Stimulated activated CD4-positive, alpha-beta T cell treated with anti-CD3 and anti-CD28 coated beads, Interleukin-2, amount 100 ng/mL, for 48 hours (primary cell): ENCODE results near the gene ARHGEF4.

Source experiments
- DNase-seq, 2 donors: peaks; one replicate each; pipeline ENCODE4 v3.0.0-alpha.2; 2020

The ARHGEF4 gene

DNA sequence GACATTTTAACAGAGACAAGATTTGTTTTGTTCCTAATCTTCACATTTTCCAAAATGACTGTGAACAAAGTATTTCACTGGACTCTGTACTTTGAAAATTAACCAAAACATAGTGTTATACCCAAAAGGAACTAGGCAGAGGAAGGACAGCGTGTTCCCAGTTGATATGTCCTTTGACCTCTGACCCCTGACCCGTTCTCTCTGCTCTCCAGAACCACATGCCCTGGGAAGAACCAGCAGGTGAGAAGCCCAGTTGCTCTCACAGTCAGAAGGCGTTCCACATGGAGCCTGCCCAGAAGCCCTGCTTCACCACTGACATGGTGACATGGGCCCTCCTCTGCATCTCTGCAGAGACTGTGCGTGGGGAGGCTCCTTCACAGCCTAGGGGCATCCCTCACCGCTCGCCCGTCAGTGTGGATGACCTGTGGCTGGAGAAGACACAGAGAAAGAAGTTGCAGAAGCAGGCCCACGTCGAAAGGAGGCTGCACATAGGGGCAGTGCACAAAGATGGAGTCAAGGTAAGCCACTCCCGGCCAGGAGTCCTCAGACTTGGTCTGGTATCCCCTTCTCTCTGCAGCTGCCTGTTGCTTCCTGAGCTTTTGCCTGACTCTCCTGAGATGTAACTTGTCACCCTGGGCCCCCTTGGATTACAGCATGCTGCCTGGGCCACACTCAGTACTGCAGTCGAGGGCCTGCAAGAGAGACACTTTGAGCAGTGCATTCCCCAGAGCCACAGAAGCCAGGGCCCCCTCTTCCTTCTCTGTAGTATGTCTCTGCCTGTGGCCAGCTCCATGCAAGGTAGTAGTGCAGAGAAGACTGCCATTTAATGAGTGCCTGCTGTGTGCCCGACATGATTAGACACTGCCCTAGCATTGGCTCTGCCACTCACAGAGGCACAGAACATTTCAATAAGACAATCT, 94.3 kb downstream of the ARHGEF4 start:
- no peak for DNase-seq

DNA sequence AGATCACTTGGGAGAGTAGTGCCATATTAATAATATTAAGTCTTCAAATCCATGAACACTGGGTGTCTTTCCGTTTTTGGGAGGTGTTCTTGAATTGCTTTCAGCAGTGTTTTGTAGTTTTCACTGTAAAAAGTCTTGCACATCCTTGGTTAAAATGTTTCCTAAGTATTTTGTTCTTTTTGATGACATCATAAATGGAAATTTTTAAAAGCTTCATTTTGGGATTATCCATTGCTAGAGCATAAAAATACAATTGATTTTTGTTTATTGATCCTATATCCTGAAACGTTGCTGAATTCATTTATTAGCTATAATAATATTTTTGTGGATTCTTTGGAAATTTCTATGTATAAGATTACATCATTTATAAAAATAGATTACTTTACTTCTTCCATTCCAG, 96.8 kb downstream of the ARHGEF4 start:
- DNase-seq = no peak

DNA sequence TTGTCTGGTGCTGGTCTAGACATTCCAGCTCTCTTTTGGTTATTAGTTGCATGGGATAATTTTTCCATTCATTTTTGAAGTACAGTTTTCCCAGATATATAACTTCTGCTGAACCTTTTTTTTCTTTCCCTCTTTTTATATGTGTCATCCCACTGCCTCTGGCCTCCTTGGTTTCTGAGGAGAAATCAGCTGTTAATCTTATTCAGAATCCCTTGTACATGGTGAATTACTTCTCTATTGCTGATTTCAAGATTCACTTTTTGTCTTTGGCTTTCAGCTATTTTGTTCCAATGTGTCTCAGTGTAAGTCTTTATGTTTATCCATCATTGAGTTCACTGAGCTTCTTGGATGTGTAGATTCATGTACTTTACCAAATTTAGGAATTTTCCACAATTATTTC, 99.7 kb downstream of the ARHGEF4 start:
- DNase-seq = no peak

DNA sequence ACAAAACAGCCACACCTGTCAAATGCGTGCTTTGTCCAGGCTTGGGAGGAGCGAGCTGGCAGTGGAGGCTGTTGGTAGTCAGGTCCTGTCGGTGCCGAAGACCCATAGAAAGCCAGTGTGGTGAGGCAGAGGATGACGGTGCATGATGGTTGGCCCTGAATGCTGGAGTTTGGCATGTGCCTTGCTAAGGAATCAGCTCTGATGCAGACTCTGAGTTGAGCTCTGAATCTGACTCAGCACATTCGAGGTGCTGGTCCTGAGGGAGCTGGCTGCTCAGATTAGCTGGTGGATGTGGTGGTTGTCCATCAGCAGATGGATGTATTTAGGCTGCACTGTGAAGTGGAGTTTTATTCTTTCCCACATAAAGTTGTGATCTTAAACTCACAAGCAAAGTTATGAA, 111.3 kb downstream of the ARHGEF4 start:
- DNase-seq = no peak

DNA sequence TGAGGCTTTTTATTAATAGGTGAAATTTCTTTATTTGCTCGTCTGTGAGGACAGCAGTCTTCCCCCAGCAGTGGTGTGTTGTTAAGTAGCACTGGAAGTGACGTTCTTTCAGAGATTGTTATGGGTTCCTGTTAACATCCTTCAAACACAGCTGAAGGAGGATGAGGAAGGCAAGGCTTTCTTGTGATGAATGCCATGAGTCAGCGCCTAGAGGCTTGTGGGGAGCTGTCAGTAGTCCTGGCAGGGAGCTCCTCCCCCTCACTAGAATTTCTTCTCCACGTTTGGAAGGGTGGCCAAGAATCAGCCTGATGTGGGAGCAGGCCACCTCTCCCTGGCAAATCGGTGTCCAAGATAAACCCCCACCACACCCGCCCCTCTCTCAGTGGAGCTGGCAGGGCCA, 113.2 kb downstream of the ARHGEF4 start:
- no peak for DNase-seq

DNA sequence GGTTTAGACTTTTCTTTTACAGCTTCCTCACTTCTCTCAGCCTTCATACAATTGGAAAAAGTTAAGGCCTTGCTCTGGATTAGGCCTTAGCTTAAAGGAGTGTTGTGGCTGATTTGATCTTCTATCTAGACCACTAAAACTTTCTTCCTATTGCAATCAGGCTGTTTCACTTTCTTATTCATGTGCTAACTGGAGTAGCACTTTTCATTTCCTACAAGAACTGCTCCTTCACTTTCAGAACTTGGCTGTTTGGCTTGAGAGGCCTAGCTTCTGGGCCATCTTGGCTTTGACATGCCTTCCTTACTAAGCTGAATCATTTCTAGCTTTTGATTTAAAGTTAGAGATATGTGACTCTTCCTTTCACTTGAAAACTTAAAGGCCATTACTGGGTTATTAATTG, 114.3 kb downstream of the ARHGEF4 start:
- DNase-seq = no peak

DNA sequence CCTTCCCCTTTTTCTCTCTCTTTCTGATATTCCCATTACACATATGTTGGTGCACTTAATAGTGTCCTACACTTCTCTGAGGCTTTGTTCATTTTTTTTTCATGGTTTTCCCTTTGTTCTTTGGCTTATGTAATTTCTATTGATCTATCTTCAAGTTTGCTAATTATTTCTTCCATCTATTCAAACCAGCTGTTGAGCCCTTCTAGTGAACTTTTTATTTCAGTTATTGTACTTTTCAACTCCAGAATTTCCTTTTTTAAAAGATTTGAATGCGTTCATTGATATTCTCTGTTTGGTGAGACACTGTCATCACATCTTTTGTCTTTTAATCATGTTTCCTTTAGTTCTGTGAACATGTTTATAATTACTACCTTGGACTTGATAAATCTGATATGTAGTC, 118.2 kb downstream of the ARHGEF4 start:
- no peak for DNase-seq

DNA sequence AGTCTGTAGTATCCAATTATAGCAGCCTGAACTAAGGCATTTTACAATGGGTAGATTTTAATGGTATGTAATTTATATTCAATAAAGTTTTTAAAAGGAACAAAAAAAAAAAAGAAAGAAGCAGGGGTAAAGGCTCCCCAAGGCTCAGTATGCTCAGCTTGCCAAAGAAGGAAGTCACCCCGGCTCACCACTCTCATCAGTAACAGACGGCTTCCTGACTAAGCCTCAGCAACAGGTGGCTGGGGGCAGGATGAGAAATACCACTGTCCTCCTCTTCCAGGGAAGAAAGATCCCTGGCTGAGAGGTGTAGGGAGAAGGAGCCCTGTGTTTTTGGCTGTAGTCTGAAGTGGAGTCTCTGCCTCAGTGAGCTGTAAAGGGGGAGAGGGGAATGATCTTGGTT, 121.2 kb downstream of the ARHGEF4 start:
- DNase-seq = no peak

DNA sequence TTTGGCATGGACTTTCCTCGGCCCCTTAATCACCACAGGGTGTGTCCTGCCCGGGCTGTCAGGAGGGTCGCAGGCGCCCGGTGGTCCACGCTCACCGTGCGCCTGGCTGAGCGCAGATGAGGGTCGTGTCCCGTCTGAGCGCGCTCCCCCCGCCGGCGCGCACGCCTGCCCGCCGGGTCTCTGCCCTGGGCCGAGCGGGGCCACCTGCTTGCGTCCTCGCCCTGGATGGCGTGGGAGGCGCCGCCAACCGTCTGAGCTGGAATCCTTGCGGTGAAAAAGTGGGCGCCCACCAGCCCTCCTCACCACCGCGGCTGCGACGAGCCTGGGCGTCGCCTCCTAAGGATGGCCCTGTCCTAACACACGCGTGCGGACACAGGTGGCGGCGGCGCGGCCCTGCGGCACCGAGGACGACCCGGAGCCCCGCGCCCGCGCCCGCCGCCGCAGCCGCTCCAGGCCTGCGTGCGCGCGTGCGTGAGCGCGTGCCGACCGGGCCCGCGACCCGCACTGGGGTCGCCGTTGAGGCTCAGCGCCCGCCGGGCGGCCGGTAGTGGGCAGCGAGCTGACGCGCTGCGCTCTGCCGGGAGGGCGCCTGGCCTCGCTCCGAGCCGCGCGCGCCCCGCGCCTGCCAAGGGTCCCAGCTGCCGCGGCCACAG, 126.6 kb downstream of the ARHGEF4 start:
- DNase-seq = no peak

DNA sequence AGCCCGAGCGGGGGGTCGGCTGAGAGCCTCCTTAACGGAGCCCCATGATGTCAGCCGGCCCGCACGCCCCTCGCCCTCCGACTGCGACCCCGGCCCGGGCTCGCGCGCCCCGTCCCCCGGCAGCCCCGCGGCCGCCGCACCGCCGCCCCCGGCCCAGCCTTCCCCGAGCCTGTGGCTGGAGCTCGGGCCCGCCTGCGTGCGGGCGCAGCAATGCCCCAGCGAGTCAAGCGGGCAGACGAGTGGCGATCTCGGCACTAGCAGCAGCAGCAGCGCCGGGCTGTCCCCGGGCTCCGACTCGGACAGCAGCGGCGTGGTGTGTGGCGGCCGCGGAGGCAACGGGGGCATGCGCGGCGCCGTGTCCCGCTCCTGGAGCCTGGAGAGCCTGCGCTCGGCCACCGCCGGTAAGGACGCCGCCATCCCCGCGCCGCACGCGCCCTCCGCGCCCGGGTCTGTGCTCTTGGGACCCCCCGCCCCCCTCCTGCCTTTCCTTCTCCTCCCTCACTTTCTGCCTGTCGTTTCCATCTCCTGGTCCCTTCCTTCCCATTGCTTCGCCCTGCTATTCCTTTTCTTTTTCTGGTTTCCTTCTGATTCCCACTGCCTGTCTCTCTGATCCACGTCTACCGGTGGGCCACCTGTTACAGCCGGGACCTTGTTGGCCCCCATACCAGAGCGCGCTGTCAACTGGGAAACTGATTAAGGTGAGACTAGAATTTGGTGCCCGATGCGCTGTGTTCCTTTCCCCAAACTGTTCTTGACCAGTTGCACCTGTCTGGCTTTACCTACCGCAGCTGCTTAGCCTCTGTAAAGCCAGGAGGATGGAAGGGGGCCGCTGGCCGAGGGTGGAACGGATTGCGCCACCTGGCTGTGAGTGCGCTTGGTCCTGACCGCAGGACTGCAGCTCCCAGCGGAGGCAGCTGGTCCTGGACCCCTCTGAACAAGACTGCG, 127.4 kb downstream of the ARHGEF4 start:
- no peak for DNase-seq

DNA sequence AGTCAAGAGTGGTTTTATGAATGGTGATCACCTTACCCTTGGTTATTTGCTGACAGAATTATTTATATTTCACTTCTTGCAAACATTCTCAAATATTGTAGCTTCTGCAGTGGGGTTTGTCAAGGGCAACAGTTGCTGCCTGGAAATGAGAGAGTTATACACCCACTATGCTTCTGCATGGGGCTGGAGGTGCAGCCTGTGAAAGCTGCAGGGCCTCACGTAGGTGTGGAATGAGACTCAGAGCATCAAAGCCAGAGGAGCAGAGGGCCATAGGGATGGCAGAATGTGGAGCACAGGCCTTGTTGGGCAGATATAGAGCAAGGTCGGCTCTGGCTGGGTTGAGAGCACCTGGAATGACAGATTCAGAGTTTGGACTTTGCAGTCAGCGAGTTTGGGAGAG, 128.2 kb downstream of the ARHGEF4 start:
- no peak for DNase-seq

DNA sequence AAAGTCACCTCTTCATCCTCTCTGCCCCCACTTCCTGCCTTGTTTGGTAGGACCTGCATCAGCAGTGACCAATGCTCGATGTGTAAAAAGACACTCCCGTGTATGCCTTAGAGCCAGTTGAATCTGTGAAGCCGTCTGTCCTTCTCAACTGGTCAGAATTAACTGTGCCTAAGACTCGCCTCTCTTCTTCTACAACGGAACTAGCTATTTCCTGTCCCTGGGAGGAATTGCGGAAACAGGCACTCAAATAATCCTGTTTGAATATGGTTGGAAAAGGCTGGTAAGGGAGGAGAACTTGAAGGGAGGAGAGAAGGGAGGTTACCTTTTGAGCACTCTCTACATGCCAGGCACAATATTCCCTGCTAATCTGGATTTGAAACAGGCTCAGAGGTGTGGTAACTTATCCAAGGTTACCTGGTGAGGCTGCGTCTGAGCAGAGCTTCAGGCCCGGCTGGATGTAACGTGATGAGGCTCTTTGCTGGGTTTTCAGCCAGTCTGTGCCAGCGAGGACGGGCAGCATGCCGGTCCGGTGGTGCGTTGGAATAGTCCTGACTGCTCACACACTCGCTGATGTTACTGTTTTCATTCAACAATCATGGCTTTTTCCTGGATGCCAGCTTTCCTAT, 129.5 kb downstream of the ARHGEF4 start:
- no peak for DNase-seq

DNA sequence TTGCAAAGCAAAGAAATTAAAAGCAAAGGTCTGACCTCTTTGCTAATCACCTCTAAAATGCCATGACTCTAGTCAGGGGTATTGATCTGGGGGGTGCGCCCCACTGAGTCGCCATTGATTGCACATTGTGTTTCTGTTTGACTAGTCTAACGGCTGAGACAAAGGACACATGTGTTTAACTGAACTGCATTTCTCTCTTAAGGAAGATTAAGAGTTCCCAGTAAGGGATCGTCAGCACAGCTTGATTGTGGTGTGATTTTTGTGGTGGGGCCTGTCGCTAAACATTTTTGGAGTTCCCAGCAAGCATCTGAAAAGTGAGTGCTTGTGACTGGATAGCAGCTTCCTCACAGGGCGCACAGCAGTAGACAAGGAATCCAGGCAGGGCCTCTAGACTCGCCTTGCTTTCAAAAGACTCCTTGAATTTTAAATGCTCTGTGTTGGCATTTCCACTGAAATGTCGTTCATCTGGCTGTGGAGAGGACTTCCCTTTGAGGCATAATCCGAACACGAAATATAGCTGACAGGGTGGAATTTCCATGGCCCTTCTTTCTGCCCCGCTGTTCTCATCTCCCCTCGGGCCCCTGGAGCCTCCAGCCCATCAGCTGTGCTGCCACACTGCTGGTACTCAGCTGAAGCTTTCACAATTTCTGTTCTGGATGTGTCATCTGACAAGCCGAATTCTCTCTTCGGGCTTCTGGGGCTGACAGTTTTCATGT, 130.2 kb downstream of the ARHGEF4 start:
- no peak for DNase-seq

DNA sequence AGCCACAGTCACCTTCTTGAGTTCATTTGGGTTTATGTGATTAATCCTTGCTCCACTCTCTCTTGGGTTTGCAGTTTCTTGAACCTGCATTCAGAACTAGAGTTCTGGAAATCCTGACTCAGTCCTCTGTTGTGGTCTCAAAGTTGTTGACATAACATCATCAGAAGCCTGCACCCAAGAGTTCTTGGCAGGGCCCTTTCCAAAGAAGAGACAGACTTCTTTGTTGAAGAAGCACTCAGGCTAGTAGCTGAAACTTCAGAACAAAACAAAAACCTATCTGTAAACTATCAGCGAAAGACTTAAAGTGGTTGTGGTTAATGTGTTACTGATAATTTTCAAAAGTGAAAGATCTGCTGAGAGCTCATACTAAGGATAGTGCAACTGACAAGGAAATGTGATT, 135.7 kb downstream of the ARHGEF4 start:
- DNase-seq = no peak

DNA sequence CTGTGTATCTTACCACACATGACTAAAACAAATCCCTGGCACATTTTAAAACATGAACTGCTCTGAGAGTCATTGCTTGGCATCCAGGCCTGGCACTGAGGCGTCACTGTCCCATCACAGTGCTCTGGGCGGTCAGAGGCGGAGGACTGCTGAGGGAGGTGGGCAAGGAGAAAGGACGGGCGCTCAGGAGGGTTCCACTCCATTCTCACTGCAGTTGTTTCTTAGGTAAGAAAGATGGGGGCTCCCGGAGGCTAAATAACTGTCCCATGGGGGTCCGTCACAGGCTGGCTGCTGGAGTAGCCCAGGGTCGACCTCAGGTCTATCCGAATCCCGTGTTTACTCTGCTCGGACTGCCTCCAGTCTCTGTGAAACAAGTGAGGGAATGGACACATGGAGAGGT, 139.0 kb downstream of the ARHGEF4 start:
- no peak for DNase-seq

DNA sequence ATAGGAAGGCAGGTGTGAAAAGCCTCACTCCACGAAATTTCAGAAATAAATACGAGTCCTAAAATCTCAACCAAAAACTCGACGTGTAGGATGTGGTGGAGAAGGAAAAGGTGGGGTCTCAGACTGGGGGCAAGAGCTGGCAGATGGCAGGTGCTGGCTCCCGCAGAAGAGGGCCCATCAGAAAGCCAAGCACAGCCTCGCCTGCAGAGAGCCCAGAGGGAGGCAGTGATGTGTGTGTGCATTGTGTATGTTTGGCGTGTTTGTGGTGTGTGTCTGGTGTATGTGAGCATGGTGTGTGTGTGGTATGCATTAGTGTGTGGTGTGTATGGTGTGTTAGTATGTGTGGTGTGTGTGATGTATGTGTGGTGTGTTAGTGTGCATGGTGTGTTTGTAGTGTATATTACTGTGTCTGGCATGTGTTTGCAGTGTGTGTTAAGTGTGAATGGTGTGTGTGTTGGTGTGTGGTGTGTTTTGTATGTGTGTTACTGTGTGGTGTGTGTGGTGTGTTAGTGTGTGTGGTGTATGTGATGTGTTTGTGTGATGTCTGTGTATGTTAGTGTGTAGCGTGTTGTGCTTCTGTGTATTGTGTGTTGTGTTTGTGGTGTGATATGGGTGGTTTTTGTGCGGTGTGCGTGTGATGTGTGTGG, 140.0 kb downstream of the ARHGEF4 start:
- no peak for DNase-seq

DNA sequence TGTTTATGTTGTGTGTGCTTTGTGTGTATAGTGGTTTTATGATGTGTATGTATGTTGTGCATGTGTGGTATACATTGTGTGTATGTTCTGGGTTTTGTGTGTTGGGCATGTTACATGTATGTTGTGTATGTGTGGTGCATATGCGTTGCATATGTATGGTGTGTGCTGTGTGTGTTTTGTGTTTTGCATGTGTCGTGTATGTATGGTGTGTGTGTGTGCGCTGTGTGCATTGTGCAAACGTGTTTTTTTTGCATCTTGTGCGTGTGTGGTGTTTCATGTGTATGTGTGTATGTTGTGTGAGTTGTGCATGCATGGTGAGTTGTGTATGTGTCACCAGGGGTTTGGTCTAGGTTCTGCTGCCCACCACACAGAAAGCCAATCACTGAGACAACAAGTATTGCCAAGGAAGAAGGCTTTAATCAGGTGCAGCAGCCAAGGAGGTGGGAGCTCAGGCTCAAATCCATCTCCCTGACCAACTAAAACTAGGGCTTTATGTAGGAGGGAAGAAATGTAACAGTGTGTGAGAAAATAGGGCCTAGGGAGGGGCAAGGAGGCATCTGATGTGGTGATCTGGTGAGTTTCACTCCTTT, 140.8 kb downstream of the ARHGEF4 start:
- DNase-seq = no peak

DNA sequence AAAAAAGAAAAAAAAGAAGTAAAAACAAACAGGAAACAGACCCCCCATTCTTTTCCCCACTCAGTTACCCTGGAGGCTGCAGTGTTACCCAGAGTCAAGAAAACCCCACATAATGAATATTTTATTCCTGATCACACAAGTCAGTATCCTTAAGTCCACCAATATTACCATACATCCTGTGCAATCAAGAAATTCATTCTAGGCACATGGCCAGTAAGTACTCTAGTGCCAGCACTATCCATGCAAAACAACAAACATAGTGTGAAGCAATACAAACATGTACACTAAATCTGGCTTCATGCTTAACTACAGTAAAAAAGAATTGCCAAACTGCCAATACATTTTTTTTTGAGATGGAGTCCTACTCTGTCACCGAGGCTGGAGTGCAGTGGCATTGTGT, 145.0 kb downstream of the ARHGEF4 start:
- no peak for DNase-seq

DNA sequence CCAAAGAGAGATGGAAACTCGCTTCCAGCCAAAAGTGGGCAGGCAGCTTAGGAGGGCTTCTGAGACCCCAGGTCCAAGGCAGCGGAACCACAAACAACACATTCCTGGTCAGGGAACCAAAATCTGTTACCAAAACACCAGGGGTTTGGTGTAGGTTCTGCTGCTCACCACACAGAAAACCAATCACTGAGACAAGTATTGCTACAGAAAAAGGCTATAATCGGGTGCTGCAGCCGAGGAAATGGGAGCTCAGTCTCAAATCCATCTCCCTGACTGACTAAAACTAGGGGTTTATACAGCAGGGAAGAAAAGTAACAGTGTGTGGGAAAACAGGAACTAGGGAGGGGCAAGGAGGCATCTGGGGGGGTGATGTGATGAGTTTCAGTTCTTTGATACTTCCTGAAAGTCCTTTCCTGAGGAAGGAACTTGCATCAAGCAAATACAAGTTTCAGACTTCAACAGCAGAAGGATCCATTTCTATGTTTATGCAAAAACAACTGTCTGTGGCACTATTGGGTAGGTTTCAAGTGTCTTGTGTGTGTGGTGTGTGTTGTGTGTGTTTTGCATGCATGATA, 148.6 kb downstream of the ARHGEF4 start:
- no peak for DNase-seq

DNA sequence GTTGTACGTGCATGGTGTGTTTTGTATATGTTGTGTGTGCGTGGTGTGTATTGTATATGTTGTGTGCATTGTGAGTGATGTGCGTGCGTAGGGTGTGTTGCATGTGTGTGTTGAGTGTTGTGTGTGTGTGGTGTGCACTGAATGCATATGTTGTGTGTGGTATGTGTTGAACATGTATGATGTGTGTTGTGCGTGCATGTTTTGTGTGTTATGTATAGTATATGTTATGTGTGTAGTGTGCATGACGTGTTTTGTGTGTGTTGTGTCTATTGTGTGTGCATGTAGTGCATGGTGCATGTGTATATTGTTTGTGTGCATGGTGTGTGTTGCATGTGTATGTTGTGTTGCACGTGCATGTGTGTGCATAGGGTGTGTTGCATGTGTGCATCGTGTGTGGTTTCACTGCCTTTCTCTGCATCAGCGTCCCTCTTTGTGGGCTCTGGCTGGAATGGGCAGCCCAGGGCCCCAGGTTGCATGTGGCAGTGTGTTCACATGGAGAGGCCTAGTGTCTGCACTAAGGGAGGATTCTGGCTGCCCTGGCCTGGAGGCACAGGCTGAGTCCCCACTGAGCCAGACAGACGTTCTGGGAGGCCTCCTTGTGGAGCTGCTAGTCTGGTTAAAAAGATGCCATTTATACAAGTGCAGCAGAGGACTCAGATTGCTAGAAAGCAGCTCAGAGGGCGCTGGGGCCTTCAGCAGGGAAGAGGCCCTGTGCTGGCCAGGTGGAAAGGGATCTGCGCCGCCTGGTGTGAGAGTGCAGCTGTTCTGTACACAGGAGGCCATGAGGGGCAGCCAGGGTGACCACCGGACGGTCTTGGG, 149.3 kb downstream of the ARHGEF4 start:
- DNase-seq = no peak
